ENCODE data around the gene CLEC16A.

GRCh38 chr16:10978124-10978523, 33.8 kb downstream of the CLEC16A start:
- TF ChIP-seq CTCF (IDR thresholded peaks at IDR 0.05) (no peak), EZH2 (IDR thresholded peaks at IDR 0.05; ENCODE audit: borderline replicate concordance, insufficient read depth, low read depth, low read length, poor library complexity, severe bottlenecking) (no peak)
